Left lung (tissue), 10 donors: ENCODE results near the gene USP6NL. TPM values are rescaled to one million over a fixed set of nuclear protein-coding genes. Genes with fewer than 3 reads are reported as not detected.

ENCODE experiments used
- ATAC-seq: fragments of 200-7000 bp; cut with Tn5 transposase; one replicate; pipeline ENCODE4 v1.9.1; 2020; ENCODE audit warnings: moderate library complexity
- DNase-seq, 4 donors: peaks; one replicate each; pipeline ENCODE4 v3.0.0-alpha.2; 2013 to 2020
- H3K27ac ChIP-seq, 2 donors: fragments of 200-600 bp; sonication (generic) in 1 of 2; one replicate each; pipeline versions ENCODE4 v1.5.0 to v1.8.0; 2020 to 2021
- H3K27me3 ChIP-seq, 2 donors: fragments of 200-600 bp; sonication (generic) in 1 of 2; one replicate each; pipeline versions ENCODE4 v1.5.0 to v1.8.0; 2020 to 2021
- H3K36me3 ChIP-seq, 2 donors: fragments of 200-600 bp; sonication (generic) in 1 of 2; one replicate each; pipeline versions ENCODE4 v1.5.0 to v1.8.0; 2020 to 2021
- H3K4me1 ChIP-seq, 2 donors: fragments of 200-600 bp; one replicate each; pipeline ENCODE4 v1.8.0; 2021
- H3K4me3 ChIP-seq, 2 donors: fragments of 200-600 bp; sonication (generic) in 1 of 2; one replicate each; pipeline versions ENCODE4 v1.5.0 to v1.8.0; 2020 to 2021; ENCODE audit warnings: mild to moderate bottlenecking in 1 of 2
- H3K9me3 ChIP-seq, 2 donors: fragments of 200-600 bp; sonication (generic) in 1 of 2; one replicate each; pipeline versions ENCODE4 v1.5.0 to v1.8.0; 2020 to 2021
- intact Hi-C, 2 donors: fragments of 100-400 bp; cut with DNase I; formaldehyde crosslinking; loops; one replicate each; pipeline versions ENCODE4 v1.11.2 to v1.14.2; 2022
- polyA plus RNA-seq, 6 donors: library from polyadenylated mRNA; unstranded; fragments of 120-200 nt; gene quantifications; one replicate each; pipeline ENCODE4 v1.2.1, GENCODE V29; 2013; ENCODE audit not compliant: insufficient read length in 6 of 6
- total RNA-seq, 2 donors: library from RNA; stranded (reverse); fragmentation: NEBNext Ultra II Directional; extraction: Animal tissue kit (Norgen Biotek cat#: 25700); gene quantifications; one replicate each; pipeline ENCODE4 v1.2.1, GENCODE V29; 2021
- TF ChIP-seq, protein P1 (sequence below), 2 donors: fragments of 200-600 bp; sonication (generic) in 1 of 2; IDR thresholded peaks; one replicate each; pipeline versions ENCODE4 v1.5.0 to v1.8.0; 2021; ENCODE audit warnings: antibody characterized with exemption in 2 of 2
- donor health status: DM: no; HTN: yes; CAD: no.
- donor health status: DM: no; HTN: no; CAD: no.

USP6NL gene
- total and polyA plus RNA-seq, 8 donors: 16.0 to 25.6 (median 24.0) TPM

DNA sequence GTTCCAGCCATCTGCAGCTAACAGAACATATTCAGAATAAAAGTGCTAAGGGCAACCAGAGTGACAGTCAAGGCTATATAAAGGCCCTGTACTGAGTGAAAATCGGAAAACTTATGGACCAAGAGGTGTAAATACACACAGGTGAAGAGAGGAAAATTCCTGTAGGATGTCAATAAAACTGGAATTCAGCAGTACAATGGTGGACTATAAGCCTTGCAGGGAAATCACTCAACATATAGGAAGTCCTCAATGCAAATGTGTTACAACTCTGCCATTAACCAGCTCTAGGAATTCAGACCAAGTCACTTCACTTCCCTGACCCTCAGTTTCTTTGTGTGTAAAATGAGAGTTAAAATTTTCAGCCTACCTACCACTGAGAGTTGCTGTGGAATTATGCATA is 7.7 kb downstream of the USP6NL start:
- Histone ChIP-seq H3K4me1 (peaks cover 0 to 27% of the 10 kb centered on the region in 2 donors), H3K27me3 (no peaks in the 10 kb centered on the region), H3K9me3 (no peaks in the 10 kb centered on the region), H3K36me3 (no peaks in the 10 kb centered on the region), H3K27ac (no peak overlapping the region), H3K4me3 (no peak overlapping the region)
- intact Hi-C loops: no loop called here
- DNase-seq (no peak), ATAC-seq (no peak)
- TF ChIP-seq, protein P1, sequence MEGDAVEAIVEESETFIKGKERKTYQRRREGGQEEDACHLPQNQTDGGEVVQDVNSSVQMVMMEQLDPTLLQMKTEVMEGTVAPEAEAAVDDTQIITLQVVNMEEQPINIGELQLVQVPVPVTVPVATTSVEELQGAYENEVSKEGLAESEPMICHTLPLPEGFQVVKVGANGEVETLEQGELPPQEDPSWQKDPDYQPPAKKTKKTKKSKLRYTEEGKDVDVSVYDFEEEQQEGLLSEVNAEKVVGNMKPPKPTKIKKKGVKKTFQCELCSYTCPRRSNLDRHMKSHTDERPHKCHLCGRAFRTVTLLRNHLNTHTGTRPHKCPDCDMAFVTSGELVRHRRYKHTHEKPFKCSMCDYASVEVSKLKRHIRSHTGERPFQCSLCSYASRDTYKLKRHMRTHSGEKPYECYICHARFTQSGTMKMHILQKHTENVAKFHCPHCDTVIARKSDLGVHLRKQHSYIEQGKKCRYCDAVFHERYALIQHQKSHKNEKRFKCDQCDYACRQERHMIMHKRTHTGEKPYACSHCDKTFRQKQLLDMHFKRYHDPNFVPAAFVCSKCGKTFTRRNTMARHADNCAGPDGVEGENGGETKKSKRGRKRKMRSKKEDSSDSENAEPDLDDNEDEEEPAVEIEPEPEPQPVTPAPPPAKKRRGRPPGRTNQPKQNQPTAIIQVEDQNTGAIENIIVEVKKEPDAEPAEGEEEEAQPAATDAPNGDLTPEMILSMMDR (IDR thresholded peaks at IDR 0.05): no peak

DNA sequence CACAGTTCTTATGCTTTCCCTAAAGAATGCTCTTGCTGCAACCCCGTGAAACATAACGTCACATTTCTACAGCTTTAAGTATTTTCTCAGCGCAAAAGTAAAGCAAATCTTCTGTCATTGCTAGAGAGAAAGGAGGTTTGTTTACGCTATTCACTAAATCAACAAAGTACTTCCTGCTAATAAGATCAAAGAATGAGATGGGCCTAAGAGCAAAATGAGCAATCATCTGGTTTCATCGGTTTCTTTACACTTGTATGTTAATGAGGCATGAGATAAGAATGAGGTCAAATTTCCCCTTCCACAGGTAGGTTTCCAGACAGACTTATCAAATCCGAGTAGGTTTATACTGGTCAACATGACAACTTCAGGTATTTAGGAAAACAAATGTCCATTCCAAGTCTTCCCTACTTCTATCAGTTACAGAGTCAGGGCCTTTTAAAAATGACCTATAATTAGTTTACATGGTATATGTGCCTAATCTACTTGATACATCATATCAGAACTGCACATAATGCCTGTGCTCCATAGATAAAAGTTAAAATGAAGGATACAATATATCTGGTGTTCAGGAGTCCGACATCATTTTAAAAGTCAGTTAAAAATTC is 8.4 kb downstream of the USP6NL start:
- TF ChIP-seq, protein P1 (IDR thresholded peaks at IDR 0.05): no peak
- intact Hi-C loops: no loop called here
- peak overlapping the region; percentile 29 to 34 for H3K27ac ChIP-seq
- no peaks in the 10 kb centered on the region for H3K9me3 ChIP-seq
- no peaks in the 10 kb centered on the region for H3K36me3 ChIP-seq
- no peaks in the 10 kb centered on the region for H3K27me3 ChIP-seq
- DNase-seq (no peak), ATAC-seq (peak; percentile 56)
- H3K4me3 ChIP-seq: no peak overlapping the region
- peaks cover 0 to 21% of the 10 kb centered on the region in 2 donors for H3K4me1 ChIP-seq

DNA sequence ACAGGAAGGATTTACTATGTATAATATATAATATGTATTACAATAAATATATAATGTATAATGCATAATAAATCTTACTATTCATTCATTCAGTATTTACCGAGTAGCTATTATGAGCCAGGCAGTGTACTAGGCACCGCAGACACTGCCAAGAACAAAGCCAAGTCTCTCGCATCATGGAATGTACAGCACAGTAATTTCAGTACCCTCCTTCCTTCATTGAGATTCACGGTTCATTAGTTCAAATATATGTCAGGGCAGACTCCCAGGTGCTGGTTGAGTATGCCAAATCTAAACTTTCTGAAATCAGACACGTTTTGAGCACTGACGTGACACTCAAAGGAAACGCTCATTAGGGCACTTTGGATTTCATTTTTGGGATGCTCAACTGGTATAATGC is 9.1 kb downstream of the USP6NL start:
- H3K4me1 ChIP-seq: peaks cover 0 to 19% of the 10 kb centered on the region in 2 donors
- TF ChIP-seq, protein P1 (IDR thresholded peaks at IDR 0.05): no peak
- intact Hi-C loops: no loop called here
- ATAC-seq (no peak), DNase-seq (no peak)
- no peaks in the 10 kb centered on the region for H3K36me3 ChIP-seq
- H3K27ac ChIP-seq: peak overlapping the region; percentile 29 to 34
- H3K27me3 ChIP-seq: no peaks in the 10 kb centered on the region
- H3K4me3 ChIP-seq: no peak overlapping the region
- no peaks in the 10 kb centered on the region for H3K9me3 ChIP-seq

DNA sequence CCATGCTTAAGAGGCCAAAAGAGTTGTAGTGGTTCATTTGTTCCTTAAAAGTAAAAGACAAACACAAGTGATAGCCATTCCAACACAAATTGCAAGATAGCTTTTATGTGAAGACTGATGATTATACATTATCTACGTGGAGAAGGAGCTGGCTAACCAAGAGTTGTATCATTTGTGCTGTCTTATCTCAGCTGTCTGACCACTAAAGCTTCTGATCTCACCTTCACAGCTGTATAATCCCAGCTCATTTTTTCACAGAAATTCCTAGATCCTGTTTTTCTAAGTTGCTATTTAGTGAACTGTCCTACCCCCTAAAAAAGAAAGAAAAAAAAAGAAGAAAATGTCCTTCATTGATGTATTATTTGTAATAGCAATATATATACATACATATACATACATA is 9.8 kb downstream of the USP6NL start:
- Histone ChIP-seq H3K4me1 (peaks cover 0 to 19% of the 10 kb centered on the region in 2 donors), H3K9me3 (no peaks in the 10 kb centered on the region), H3K4me3 (no peak overlapping the region), H3K27me3 (no peaks in the 10 kb centered on the region), H3K27ac (no peak overlapping the region), H3K36me3 (no peaks in the 10 kb centered on the region)
- TF ChIP-seq, protein P1 (IDR thresholded peaks at IDR 0.05): no peak
- intact Hi-C loops: no loop called here
- no peak for ATAC-seq
- no peak for DNase-seq

DNA sequence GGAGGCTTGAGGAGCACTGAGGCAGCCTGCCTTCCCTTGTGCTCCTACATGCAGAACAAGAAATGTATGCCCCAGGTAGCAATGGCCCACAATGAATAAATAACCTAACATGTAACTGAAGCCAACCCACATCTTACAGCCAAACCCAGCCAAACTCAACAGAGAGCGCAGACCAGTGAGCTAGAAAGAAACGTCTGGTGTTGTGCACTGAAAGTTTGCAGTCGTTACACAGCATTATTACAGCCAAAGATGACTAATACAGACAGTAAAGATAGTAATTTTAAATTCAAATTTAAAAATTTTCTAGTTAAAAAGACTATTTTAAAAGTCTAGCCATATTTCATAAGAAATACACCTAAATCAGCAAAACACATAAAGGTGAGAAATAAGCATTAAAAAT is 11.2 kb downstream of the USP6NL start:
- H3K9me3 ChIP-seq: no peaks in the 10 kb centered on the region
- intact Hi-C loops: no loop called here
- TF ChIP-seq, protein P1 (IDR thresholded peaks at IDR 0.05): no peak

More for the DNA sequence above, 11.2 kb downstream of the USP6NL start:
- Histone ChIP-seq H3K4me1 (peaks cover under 1 to 22% of the 10 kb centered on the region in 2 donors), H3K4me3 (no peak overlapping the region), H3K27ac (no peak overlapping the region), H3K27me3 (no peaks in the 10 kb centered on the region), H3K36me3 (no peaks in the 10 kb centered on the region)
- DNase-seq (no peak), ATAC-seq (no peak)
